Gastrocnemius medialis (tissue), 4 donors: ENCODE results near the gene AGPAT3.

Experiments
- POLR2A ChIP-seq, 2 donors: fragments of 450-650 bp; IDR thresholded peaks; one replicate each; pipeline ENCODE4 v1.6.1; 2017; ENCODE audit warnings: antibody characterized with exemption in 2 of 2, mild to moderate bottlenecking in 2 of 2, moderate library complexity in 2 of 2
- TF ChIP-seq, protein P1 (sequence below), 5 experiments: fragments of 450-650 bp in 3 of 5; fragments of 200-600 bp in 2 of 5; sonication (generic) in 2 of 5; IDR thresholded peaks in 4 of 5; conservative IDR thresholded peaks in 1 of 5; 1 replicate in 4 of 5; 2 replicates in 1 of 5; pipeline ENCODE4 v1.5.1; 2016 to 2019; ENCODE audit warnings: antibody characterized with exemption in 5 of 5, mild to moderate bottlenecking in 3 of 5, moderate library complexity in 3 of 5

DNA sequence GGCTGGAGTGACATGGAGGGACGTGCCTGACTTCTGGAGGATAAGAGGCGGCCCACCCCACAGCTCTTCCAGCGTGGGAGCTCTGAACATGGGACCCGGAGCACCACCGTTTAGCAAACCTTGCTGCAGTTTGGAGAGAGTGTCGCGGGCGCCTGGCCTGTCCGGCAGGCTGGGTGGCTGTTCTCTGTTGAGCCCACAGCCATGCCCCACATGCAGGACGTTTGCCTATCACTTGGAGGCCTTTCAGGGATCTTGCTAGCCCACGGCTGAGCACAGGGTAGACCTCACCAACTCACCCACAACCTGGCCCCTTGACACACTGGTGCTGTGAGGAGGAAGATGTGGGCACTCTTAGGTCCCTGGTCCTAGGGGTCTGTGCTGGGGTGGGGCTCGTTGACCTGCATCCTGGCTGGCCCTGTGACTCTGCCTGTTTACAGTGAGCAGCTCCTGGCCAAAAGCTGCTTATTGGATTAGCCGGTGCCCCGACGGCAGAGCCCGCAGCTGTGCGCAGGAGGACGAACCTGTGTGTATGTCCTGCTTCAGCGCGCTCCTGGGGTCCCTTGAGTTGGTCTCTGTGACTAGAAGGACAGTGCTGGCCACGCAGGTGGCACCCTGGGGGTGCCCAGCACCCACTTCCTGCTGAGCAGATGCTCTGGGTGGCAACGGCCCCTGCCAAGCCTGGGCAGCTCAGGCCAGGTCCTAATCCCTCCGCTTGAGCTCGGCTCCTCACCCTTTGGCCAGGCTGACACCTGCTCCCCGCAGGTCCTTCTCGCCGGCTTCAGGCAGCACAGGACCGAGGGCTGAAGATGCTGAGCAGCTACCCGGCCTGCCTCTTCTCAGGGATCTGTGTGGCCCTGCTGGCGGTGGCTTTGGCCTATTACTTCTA, 74.7 kb downstream of the AGPAT3 start:
- TF ChIP-seq, protein P1, sequence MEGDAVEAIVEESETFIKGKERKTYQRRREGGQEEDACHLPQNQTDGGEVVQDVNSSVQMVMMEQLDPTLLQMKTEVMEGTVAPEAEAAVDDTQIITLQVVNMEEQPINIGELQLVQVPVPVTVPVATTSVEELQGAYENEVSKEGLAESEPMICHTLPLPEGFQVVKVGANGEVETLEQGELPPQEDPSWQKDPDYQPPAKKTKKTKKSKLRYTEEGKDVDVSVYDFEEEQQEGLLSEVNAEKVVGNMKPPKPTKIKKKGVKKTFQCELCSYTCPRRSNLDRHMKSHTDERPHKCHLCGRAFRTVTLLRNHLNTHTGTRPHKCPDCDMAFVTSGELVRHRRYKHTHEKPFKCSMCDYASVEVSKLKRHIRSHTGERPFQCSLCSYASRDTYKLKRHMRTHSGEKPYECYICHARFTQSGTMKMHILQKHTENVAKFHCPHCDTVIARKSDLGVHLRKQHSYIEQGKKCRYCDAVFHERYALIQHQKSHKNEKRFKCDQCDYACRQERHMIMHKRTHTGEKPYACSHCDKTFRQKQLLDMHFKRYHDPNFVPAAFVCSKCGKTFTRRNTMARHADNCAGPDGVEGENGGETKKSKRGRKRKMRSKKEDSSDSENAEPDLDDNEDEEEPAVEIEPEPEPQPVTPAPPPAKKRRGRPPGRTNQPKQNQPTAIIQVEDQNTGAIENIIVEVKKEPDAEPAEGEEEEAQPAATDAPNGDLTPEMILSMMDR (IDR thresholded peaks at IDR 0.05 in 4 of 5, conservative IDR thresholded peaks at IDR 0.05 in 1 of 5), result no peak
- TF ChIP-seq POLR2A (IDR thresholded peaks at IDR 0.05), result no peak
